ENCODE data around the gene THBS2. TPM values are rescaled to one million over a fixed set of nuclear protein-coding genes. Genes with fewer than 3 reads are reported as not detected.

THBS2 gene
- total and polyA plus RNA-seq, 2 donors (not counting 3 experiments of a cell fraction or from before 2014, with no cell fraction given): 0.08 TPM; not detected in 1

DNA sequence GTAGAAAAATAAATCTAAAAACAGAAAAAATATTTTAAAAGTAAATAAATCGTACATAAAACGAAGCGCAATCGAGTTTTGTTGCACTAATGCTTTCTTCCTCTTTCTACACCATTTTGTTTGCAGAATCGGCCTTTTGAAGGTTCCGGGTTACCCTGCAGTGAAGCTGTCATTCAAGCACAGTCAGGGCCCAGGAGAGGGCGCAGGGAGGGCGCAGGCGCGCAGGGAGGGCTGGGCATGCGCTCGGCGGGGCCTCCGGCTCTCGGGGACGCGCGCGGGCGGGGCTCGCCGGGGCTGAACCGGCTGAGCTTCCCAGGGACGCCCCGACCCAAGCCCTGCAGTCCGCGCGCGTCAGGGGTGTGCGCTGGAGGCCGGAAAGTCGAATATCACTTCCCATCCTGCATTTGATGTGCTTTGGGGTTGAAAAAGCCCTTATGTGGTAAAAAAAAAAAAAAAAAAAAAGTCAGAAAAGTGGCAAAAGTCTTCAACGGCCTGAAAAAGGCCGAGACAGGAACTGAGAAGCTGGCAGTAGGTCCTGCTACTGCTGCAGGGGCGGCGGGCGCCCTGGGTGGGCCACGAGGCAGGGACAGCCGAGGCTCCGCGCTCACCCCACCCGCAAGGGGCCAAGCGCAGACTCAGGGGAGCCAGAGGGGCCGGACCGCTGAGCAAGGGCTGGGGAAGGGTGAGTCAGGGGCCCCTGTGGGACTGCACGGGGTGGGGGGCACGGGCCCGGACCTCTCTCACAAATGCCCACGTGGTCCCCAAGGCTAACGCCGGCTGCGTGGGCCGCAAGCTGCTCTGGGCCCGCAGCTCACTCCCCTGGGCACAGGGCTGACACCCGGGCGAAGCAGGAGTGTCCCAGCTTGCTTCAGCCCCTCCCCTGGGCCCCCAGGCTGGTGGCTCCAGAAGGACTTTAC, 40.5 kb downstream of the THBS2 start:
- H2AFZ ChIP-seq (ENCODE audit: low read depth, low read length): peak overlapping the region; percentile 50

More for the DNA sequence above, 40.5 kb downstream of the THBS2 start:
- H3K9me3 ChIP-seq (replicated peaks; ENCODE audit: control insufficient read depth, insufficient read depth, low read length): no peaks in the 10 kb centered on the region
- intact Hi-C loops (cut with micrococcal nuclease) (loop anchor here (1.0 to 5.0 kb wide), 2 partner anchors 489 to 539 kb away; partner anchors contain the start of genes C6orf120, DYNLT2, ERMARD and WDR27), dilution Hi-C loops (cut with MboI; ENCODE audit: extremely low pct_ligation_motif_present, low sequenced_read_pairs) (no loop called here)
- H3K27ac ChIP-seq (ENCODE audit: insufficient read depth, low read depth, low read length): peak overlapping the region; percentile 32
- no TSS peak for BruUV-seq (replicated peaks)
- FAIRE-seq (peak; percentile 58), DNase-seq (ENCODE audit: low read depth, low spot score) (peak; percentile 83)
- H3K9me1 ChIP-seq (replicated peaks; ENCODE audit: control insufficient read depth, extremely low read depth, insufficient read depth, low read length): no peaks in the 10 kb centered on the region
- peaks cover 5% of the 10 kb centered on the region for H3K4me1 ChIP-seq (ENCODE audit: control insufficient read depth, extremely low read depth, insufficient read depth, low read length)
- CTCF ChIA-PET: interaction anchor here (0.6 to 1.0 kb wide), 2 partner anchors 457 to 511 kb away, joined by 3 to 5 read pairs; no protein-coding TSS in a partner anchor
- no peak for TF ChIP-seq FOS (IDR thresholded peaks at IDR 0.05; ENCODE audit: borderline replicate concordance, insufficient read depth, low read length)
- no peak for TF ChIP-seq JUN (IDR thresholded peaks at IDR 0.05; ENCODE audit: borderline replicate concordance, insufficient read depth, insufficient read length, low read depth)
- TF ChIP-seq GATA2 (IDR thresholded peaks at IDR 0.05; ENCODE audit: insufficient read depth, insufficient read length, low read depth, low read length): no peak
- TF ChIP-seq EZH2 (IDR thresholded peaks at IDR 0.05; ENCODE audit: borderline replicate concordance, low read depth, low read length, severe bottlenecking): no peak
- peak; percentile 21 for TF ChIP-seq POLR2A (IDR thresholded peaks at IDR 0.05; ENCODE audit: low read depth, low read length)
- no peak for TF ChIP-seq POLR2AphosphoS5 (IDR thresholded peaks at IDR 0.05; ENCODE audit: insufficient read depth, low read depth, low read length)
- no peak for TF ChIP-seq MYC (IDR thresholded peaks at IDR 0.05; ENCODE audit: low read depth, low read length)
- TF ChIP-seq, protein P1, sequence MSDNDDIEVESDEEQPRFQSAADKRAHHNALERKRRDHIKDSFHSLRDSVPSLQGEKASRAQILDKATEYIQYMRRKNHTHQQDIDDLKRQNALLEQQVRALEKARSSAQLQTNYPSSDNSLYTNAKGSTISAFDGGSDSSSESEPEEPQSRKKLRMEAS (IDR thresholded peaks at IDR 0.05; ENCODE audit: insufficient read depth, insufficient read length): no peak
- TF ChIP-seq, protein P2, sequence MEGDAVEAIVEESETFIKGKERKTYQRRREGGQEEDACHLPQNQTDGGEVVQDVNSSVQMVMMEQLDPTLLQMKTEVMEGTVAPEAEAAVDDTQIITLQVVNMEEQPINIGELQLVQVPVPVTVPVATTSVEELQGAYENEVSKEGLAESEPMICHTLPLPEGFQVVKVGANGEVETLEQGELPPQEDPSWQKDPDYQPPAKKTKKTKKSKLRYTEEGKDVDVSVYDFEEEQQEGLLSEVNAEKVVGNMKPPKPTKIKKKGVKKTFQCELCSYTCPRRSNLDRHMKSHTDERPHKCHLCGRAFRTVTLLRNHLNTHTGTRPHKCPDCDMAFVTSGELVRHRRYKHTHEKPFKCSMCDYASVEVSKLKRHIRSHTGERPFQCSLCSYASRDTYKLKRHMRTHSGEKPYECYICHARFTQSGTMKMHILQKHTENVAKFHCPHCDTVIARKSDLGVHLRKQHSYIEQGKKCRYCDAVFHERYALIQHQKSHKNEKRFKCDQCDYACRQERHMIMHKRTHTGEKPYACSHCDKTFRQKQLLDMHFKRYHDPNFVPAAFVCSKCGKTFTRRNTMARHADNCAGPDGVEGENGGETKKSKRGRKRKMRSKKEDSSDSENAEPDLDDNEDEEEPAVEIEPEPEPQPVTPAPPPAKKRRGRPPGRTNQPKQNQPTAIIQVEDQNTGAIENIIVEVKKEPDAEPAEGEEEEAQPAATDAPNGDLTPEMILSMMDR (IDR thresholded peaks at IDR 0.05; ENCODE audit: extremely low read depth in 1 of 2, insufficient read depth in 1 of 2, low read depth in 1 of 2, low read length in 2 of 2): peak; percentile 12 to 43
- no peaks in the 10 kb centered on the region for H4K20me1 ChIP-seq (replicated peaks; ENCODE audit: control insufficient read depth, extremely low read depth, insufficient read depth, low read length)
- H3K79me2 ChIP-seq (ENCODE audit: control insufficient read depth, insufficient read depth, low read length): no peaks in the 10 kb centered on the region
- no peaks in the 10 kb centered on the region for H3K36me3 ChIP-seq (ENCODE audit: control insufficient read depth in 2 of 2, extremely low read depth in 1 of 2, insufficient read depth in 2 of 2, low read length in 2 of 2)
- POLR2A ChIA-PET: interaction anchor here (0.7 kb wide), 2 partner anchors 343 to 1285 kb away, joined by 6 to 7 read pairs; no protein-coding TSS in a partner anchor
- H3K4me2 ChIP-seq (ENCODE audit: insufficient read depth, low read length): peak overlapping the region; percentile 63
- H3K27me3 ChIP-seq (ENCODE audit: control insufficient read depth in 2 of 2, insufficient read depth in 2 of 2, low read length in 2 of 2): no peaks in the 10 kb centered on the region
- peak overlapping the region in 2 of 3 experiments; percentile 4 to 30 for H3K4me3 ChIP-seq (replicated peaks in 1 of 3; ENCODE audit: insufficient read depth in 1 of 3, low read depth in 1 of 3, low read length in 3 of 3)
- H3K9ac ChIP-seq (replicated peaks; ENCODE audit: extremely low read depth, insufficient read depth, low read length): peak overlapping the region; percentile 44
